Activated B cell treated with CpG ODN at 0.5 μM for 24 hours (primary cell): ENCODE results near the gene ADCY1. TPM values are rescaled to one million over a fixed set of nuclear protein-coding genes. Genes with fewer than 3 reads are reported as not detected.

Experiments used
- ATAC-seq: fragments of 200-7000 bp; cut with Tn5 transposase; one replicate; pipeline ENCODE4 v1.10.0; 2021; ENCODE audit warnings: low read depth, mild to moderate bottlenecking, moderate library complexity
- CTCF ChIA-PET: fragments of 350-600 bp; sonication (Branson Sonifier 250); formaldehyde crosslinking; loops from one replicate; lab custom pipeline; 2021; ENCODE audit warnings: antibody characterized with exemption; lab: Charles Lee
- POLR2A ChIA-PET: fragments of 350-600 bp; sonication (Branson Sonifier 250); formaldehyde crosslinking; loops from one replicate; lab custom pipeline; 2021; ENCODE audit warnings: antibody characterized with exemption; lab: Charles Lee
- DNase-seq: peaks from one replicate; pipeline ENCODE4 v3.0.0; 2022
- H3K27ac Mint-ChIP-seq: one replicate; pipeline ENCODE4 v1.8.0; 2020; ENCODE audit warnings: mixed read lengths
- H3K27me3 Mint-ChIP-seq: one replicate; pipeline ENCODE4 v1.8.0; 2021; ENCODE audit warnings: mixed read lengths
- H3K36me3 Mint-ChIP-seq: one replicate; pipeline ENCODE4 v1.8.0; 2021; ENCODE audit warnings: low read depth, mixed read lengths
- H3K4me1 Mint-ChIP-seq: one replicate; pipeline ENCODE4 v1.8.0; 2021; ENCODE audit warnings: mixed read lengths
- H3K4me3 Mint-ChIP-seq: one replicate; pipeline ENCODE4 v1.8.0; 2020; ENCODE audit warnings: mild to moderate bottlenecking, mixed read lengths
- H3K9me3 Mint-ChIP-seq: one replicate; pipeline ENCODE4 v1.8.0; 2020; ENCODE audit warnings: mixed read lengths
- intact Hi-C: fragments of 100-400 bp; cut with micrococcal nuclease; formaldehyde crosslinking; loops from one replicate; pipeline ENCODE4 v1.15.1; 2024
- total RNA-seq: library from RNA; stranded (reverse); gene quantifications from 2 replicates; pipeline ENCODE4 v1.2.3, GENCODE V29; 2022
- TF ChIP-seq, protein P1 (sequence below): fragments of 200-600 bp; IDR thresholded peaks from one replicate; pipeline ENCODE4 v1.8.0; 2022; ENCODE audit warnings: antibody characterized with exemption, mild to moderate bottlenecking

ADCY1 gene
- total RNA-seq, 1 donor from 2014 or later = not detected

- ChIA-PET POLR2A (no interaction called here), CTCF (no interaction called here)
- Mint-ChIP-seq H3K9me3 (no peaks in the 10 kb centered on the region), H3K36me3 (no peaks in the 10 kb centered on the region), H3K4me1 (no peaks in the 10 kb centered on the region), H3K27ac (no peak overlapping the region), H3K4me3 (no peak overlapping the region), H3K27me3 (peaks cover 11% of the 10 kb centered on the region)
- DNase-seq (peak; percentile 4), ATAC-seq (no peak)
- intact Hi-C loops = no loop called here
- TF ChIP-seq, protein P1, sequence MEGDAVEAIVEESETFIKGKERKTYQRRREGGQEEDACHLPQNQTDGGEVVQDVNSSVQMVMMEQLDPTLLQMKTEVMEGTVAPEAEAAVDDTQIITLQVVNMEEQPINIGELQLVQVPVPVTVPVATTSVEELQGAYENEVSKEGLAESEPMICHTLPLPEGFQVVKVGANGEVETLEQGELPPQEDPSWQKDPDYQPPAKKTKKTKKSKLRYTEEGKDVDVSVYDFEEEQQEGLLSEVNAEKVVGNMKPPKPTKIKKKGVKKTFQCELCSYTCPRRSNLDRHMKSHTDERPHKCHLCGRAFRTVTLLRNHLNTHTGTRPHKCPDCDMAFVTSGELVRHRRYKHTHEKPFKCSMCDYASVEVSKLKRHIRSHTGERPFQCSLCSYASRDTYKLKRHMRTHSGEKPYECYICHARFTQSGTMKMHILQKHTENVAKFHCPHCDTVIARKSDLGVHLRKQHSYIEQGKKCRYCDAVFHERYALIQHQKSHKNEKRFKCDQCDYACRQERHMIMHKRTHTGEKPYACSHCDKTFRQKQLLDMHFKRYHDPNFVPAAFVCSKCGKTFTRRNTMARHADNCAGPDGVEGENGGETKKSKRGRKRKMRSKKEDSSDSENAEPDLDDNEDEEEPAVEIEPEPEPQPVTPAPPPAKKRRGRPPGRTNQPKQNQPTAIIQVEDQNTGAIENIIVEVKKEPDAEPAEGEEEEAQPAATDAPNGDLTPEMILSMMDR = no peak
Observed at GRCh38 chr7:45702751-45703150, 128.6 kb downstream of the ADCY1 start.

DNA sequence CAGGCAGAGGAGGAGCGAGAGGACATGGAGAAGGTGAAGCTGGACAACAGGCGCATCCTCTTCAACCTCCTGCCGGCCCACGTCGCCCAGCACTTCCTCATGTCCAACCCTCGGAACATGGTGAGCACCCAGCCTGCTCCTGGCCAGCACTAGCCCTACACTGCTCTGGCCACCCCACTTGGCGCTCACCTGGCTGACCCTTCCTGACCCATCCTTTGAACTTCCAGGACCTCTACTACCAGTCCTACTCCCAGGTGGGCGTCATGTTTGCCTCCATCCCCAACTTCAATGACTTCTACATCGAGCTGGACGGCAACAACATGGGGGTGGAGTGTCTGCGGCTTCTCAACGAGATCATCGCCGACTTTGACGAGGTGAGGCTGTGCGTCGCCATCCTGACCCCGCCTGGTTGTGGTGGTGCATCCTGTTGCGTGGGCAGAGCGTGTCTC lies 129.2 kb downstream of the ADCY1 start:
- DNase-seq = peak; percentile 4
- intact Hi-C loops = no loop called here
- CTCF ChIA-PET = no interaction called here

DNA sequence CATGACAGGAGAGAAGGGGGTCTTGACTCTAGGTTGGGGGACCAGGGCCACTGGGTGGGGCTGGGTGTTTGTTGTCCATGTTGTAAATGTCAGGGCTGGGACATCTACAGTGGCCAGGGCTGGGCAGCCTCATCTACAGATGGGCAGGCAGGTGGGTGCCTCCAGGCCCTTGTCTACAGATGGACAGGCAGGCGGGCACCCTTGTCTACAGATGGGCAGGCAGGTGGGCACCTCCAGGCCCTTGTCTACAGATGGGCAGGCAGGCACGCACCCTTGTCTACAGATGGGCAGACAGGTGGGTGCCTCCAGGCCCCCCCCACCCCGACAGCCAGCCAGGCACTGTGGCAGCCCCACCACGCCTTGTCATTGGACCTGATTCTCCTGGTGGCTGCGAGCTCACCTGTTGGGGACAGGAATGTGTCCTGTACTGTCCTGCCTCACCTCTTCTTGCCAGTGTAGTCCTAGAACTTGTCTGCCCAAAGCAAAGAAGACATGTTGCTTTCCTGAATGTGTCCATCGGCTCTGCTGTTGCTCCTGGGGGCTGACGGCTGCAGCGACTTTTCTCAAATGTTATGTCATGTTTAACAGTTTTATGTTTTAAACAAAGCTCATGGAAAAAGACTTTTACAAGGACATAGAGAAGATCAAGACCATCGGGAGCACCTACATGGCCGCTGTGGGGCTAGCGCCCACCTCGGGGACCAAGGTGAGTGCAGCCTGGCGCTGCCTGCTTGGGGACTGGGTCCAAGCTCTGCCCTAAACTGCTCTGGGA lies 129.9 kb downstream of the ADCY1 start:
- POLR2A ChIA-PET = no interaction called here
- no peaks in the 10 kb centered on the region for H3K36me3 Mint-ChIP-seq
- intact Hi-C loops = no loop called here
- peak; percentile 3 for DNase-seq
- peaks cover 11% of the 10 kb centered on the region for H3K27me3 Mint-ChIP-seq
- no peaks in the 10 kb centered on the region for H3K4me1 Mint-ChIP-seq
- H3K4me3 Mint-ChIP-seq = no peak overlapping the region
- ATAC-seq = no peak
- H3K27ac Mint-ChIP-seq = no peak overlapping the region
- TF ChIP-seq, protein P1 = no peak
- no peaks in the 10 kb centered on the region for H3K9me3 Mint-ChIP-seq
- CTCF ChIA-PET = no interaction called here

More for the DNA sequence above, 129.2 kb downstream of the ADCY1 start:
- POLR2A ChIA-PET = no interaction called here
- Mint-ChIP-seq H3K4me1 (no peaks in the 10 kb centered on the region), H3K27me3 (peaks cover 11% of the 10 kb centered on the region), H3K27ac (no peak overlapping the region), H3K4me3 (no peak overlapping the region), H3K36me3 (no peaks in the 10 kb centered on the region), H3K9me3 (no peaks in the 10 kb centered on the region)
- TF ChIP-seq, protein P1 = no peak
- no peak for ATAC-seq

DNA sequence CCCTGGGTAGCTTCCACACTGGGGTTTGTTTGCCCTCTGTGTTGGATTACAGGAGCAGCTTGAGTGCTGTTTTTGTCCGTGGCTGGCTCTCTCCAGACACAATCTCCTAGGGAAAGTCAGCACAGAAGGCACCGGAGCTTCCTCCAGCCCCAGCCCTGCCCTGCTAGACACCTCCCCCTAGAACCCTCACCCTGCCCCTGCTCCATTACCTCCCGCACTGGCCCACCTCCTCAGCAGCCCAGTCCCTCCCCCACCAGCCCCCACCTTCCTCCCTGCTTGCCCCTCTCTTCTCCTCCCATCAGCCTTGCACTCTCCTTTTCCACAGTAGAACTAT lies 130.5 kb downstream of the ADCY1 start:
- TF ChIP-seq, protein P1 = no peak
- peaks cover 11% of the 10 kb centered on the region for H3K27me3 Mint-ChIP-seq
- ATAC-seq = no peak
- intact Hi-C loops = no loop called here
- ChIA-PET POLR2A (no interaction called here), CTCF (no interaction called here)
- H3K9me3 Mint-ChIP-seq = no peaks in the 10 kb centered on the region
- H3K4me3 Mint-ChIP-seq = no peak overlapping the region
- no peaks in the 10 kb centered on the region for H3K4me1 Mint-ChIP-seq
- H3K27ac Mint-ChIP-seq = no peak overlapping the region
- H3K36me3 Mint-ChIP-seq = no peaks in the 10 kb centered on the region
- DNase-seq = no peak

DNA sequence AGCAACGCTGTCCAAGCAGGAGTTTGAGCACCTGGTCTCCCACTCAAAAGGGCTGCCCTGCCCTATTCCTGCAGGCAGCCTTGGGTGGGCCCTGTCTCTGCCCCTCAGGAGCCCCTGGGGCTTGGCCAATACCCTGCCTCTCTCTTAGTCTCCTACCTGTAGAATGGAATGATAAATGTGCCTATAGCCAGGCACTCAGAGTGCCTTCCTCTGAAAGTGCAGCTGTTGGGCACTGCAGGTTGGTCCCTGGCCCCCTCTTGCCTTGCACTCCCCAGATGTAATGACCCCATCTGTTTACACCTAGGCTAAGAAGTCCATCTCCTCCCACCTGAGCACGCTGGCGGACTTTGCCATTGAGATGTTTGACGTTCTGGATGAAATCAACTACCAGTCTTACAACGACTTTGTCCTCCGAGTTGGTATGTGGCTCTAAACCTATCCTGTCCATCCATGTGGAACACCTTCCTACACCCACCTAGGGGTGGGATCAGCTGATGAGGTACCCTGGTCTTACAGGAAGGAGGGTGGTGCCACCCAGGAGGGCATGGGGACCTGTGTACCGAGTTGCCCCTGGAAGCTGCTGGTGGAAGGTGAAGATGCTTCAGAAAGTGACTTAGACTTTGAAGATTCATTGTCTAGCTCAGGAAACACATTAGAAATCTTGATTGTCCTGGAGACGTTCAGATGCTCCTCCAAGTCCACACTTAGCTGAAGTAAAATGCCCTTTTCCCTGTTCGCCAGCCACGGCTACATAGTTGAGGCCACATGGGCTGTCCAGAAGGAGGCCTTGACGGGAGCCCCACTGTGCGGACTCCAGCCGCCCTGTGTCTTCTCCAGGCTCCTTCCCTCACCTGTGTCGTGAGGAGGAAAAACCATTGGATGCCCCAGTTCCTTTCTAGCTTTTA lies 134.1 kb downstream of the ADCY1 start:
- POLR2A ChIA-PET = no interaction called here
- intact Hi-C loops = no loop called here
- Mint-ChIP-seq H3K4me1 (no peaks in the 10 kb centered on the region), H3K27me3 (peaks cover 5% of the 10 kb centered on the region), H3K9me3 (no peaks in the 10 kb centered on the region), H3K36me3 (no peaks in the 10 kb centered on the region), H3K27ac (no peak overlapping the region), H3K4me3 (no peak overlapping the region)
- TF ChIP-seq, protein P1 = no peak
- CTCF ChIA-PET = no interaction called here
- DNase-seq (peak; percentile 7), ATAC-seq (no peak)
